ENCODE results near the gene ZBTB16.

ZBTB16 gene

DNA sequence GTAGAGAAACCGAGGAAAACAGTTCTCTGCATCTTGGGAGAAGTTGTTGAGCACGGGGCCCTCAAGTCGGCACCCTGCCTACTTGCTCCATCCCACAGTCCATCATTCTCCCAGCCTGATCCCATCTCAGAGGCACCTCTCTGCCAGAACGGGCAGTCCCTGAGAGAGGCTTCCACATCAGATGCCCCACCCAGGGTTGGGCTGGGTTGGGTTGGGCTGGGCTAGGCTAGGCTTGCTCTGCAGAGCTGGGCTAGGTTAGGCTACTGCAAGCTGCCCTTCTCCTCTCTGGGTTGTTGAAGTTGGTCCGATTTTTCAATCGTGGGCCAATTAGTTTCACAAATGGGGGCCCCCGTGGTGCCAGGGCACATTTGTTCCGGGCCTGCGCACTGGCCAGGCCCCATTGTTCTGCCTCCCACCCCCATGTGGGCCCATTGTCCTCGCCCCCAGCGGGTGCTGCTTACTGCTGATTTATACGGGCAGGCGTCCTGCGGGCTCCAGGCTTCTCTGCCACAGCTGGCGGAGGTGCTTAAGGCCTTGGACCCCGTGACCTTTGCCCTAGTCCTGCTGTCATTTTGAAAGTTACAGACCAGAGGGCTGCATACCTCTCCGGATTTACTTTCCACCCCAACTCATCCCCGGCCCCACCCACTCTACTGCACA lies 173.0 kb downstream of the ZBTB16 start:
- no peak for DNase-seq (ENCODE audit: low read depth in 2 of 2, low spot score in 1 of 2)

- no peak for DNase-seq (ENCODE audit: low read depth in 2 of 2, low spot score in 1 of 2)
Measured at GRCh38 chr11:114233755-114234154, 174.2 kb downstream of the ZBTB16 start.

GRCh38 chr11:114236829-114237228 lies 177.3 kb downstream of the ZBTB16 start:
- no peak for DNase-seq (ENCODE audit: low read depth in 2 of 2, low spot score in 1 of 2)

- DNase-seq (ENCODE audit: low read depth in 2 of 2, low spot score in 1 of 2): no peak
Measured at GRCh38 chr11:114237321-114238280, 178.1 kb downstream of the ZBTB16 start.

- no peak for DNase-seq (ENCODE audit: low read depth in 2 of 2, low spot score in 1 of 2)
Measured at GRCh38 chr11:114239753-114240161, 180.2 kb downstream of the ZBTB16 start.

GRCh38 chr11:114242032-114242431 lies 182.5 kb downstream of the ZBTB16 start:
- DNase-seq (ENCODE audit: low read depth in 2 of 2, low spot score in 1 of 2): no peak

DNA sequence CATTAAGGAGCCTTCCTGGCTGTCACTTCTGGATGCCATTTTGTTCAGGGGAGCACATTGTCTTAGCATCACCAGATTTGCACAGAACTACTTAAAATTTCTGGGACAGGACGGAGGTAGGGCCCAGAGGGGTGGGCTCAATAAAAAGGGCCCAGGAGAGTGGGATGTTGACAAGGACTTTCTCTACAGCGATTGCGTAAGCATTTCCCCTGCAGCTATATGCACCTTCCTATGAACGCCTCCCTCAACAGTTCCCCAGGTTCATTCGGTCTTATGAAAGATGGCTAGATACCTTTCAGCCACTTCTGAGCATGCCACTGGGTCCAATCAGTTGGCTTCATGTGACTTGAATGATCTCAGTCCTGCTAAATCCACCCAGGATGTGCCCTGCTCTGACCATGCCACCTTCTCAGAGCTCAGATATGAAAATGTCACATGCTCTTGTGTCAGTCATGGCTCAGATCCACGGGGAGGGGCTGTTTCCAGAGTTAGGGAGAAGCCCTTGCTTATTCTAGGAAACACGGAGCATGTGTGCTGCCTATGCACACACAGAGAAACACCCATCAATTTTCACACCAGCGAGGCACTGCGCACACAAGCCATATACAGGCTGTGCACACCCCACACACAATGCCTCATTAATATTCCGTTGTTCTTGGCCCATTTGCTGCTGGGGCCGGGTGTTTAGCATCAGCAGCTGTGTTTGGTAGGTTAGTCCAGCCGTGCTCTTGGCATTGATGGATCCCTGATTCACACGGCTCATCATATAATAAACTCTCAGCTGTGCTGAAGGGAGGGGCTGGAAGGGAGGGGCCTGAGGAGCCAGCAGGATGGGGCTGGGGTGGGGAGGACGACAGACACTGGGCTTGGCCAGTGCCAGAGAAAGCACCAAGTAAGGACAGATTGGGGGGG lies 184.2 kb downstream of the ZBTB16 start:
- DNase-seq (ENCODE audit: low read depth in 2 of 2, low spot score in 1 of 2): no peak

DNA sequence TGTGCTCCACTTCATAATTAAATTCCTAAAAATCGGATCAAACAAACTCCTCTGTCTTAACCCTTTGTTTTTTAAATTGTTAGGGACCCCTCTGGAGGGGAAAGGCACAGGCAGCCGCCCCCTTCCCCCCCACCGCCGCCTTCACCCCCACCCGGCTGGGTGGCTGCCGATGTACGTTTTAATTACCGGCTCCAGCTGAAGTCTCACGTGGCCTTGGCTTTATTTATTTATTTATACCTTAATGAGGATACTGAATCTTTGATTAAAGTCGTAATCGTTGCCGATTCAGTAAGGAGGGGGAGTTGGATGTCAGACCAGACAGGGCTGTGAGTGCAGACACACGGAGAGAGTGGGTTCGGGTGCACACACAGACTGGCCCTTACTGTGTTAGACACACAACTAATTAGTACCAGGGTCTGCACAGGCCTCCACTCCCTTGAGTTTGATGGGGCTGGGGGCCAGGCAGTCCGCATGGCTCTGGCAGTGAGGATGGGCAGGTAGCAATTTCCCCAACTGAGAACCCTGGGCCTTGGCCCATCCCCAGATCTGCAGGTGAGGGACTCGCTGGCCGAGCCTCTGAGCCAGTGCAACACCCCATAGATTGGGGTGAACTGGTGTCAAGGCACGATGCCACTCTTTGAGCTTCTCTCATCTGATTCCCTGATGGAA lies 185.3 kb downstream of the ZBTB16 start:
- DNase-seq (ENCODE audit: low read depth in 2 of 2, low spot score in 1 of 2): no peak

GRCh38 chr11:114246321-114247069 lies 187.0 kb downstream of the ZBTB16 start:
- no peak for DNase-seq (ENCODE audit: low read depth in 2 of 2, low spot score in 1 of 2)

DNA sequence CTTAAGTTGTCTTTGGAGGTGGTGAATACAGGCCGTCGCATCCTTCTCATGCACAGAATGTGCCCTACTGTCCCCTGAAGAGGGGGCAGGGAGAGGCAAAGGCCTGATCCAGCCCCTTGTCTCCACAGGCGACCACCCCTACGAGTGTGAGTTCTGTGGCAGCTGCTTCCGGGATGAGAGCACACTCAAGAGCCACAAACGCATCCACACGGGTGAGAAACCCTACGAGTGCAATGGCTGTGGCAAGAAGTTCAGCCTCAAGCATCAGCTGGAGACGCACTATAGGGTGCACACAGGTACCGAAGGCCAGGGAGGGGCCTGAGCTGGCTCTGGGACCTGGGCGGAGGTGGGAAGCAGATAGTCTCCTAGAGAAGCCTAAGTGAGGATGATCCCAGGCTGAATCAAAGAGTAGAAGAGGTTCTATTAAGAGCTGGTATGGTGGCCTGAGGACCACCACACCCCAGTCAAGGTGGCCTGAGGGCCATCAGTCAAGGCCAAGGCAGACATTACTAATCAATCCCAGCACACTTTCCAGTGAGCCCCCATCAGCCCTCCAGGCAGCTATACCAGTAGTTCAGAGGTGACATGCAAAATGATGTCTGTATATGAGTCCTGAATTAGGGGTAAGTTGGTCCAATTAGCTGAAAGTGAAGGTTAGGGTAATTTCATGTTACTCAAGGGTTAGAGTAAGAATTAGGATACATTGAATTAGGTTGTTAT lies 187.7 kb downstream of the ZBTB16 start:
- DNase-seq (ENCODE audit: low read depth in 2 of 2, low spot score in 1 of 2): no peak

DNA sequence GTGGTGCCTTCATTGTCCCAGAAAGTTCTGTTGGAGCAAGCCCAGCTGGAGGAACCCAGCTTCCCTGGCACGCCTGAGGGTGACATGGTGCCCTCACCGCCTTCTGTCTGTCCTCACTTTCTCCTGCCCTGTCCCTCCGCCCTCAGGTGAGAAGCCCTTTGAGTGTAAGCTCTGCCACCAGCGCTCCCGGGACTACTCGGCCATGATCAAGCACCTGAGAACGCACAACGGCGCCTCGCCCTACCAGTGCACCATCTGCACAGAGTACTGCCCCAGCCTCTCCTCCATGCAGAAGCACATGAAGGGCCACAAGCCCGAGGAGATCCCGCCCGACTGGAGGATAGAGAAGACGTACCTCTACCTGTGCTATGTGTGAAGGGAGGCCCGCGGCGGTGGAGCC lies 190.7 kb downstream of the ZBTB16 start:
- DNase-seq (ENCODE audit: low read depth in 2 of 2, low spot score in 1 of 2): no peak

GRCh38 chr11:114250993-114251814 lies 191.7 kb downstream of the ZBTB16 start:
- no peak for DNase-seq (ENCODE audit: low read depth in 2 of 2, low spot score in 1 of 2)

- no peak for DNase-seq (ENCODE audit: low read depth in 2 of 2, low spot score in 1 of 2)
Measured at GRCh38 chr11:114251815-114252337, 192.4 kb downstream of the ZBTB16 start.

- DNase-seq (ENCODE audit: low read depth in 2 of 2, low spot score in 1 of 2): no peak
Measured at GRCh38 chr11:114252767-114253166, 193.3 kb downstream of the ZBTB16 start.

- DNase-seq (ENCODE audit: low read depth in 2 of 2, low spot score in 1 of 2): no peak
Measured at GRCh38 chr11:114253771-114254170, 194.3 kb downstream of the ZBTB16 start.

DNA sequence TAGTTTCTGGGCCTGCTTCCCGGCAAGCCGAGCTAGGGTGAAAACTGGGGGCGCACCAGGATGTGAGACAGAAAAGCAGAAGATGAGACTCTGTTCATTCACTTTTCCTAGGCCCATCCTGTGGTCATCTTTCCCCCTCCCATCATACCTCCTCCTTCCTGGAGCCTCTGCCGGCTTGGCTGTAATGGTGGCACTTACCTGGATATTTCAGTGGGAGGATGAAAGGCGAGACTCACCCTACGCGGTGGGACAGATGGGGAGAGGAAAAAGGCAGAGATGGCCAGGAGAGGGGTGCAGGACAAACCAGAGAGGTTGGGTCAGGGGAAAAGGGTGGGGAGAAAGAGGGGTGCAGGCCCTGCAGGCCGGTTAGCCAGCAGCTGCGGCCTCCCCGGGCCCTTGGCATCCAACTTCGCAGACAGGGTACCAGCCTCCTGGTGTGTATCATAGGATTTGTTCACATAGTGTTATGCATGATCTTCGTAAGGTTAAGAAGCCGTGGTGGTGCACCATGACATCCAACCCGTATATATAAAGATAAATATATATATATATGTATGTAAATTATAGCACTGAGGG lies 195.1 kb downstream of the ZBTB16 start:
- no peak for DNase-seq (ENCODE audit: low read depth in 2 of 2, low spot score in 1 of 2)

DNA sequence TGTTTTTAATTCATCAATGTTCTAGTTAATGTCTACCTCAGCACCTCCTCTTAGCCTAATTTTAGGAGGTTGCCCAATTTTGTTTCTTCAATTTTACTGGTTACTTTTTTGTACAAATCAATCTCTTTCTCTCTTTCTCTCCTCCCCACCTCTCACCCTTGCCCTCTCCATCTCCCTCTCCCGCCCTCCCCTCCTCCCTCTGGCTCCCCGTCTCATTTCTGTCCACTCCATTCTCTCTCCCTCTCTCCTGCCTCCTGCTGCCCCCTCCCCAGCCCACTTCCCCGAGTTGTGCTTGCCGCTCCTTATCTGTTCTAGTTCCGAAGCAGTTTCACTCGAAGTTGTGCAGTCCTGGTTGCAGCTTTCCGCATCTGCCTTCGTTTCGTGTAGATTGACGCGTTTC lies 195.8 kb downstream of the ZBTB16 start:
- DNase-seq (ENCODE audit: low read depth in 2 of 2, low spot score in 1 of 2): no peak

Measured in stimulated activated CD8-positive, alpha-beta memory T cell treated with anti-CD3 and anti-CD28 coated beads, Interleukin-4, amount 100 ng/mL, for 1 hour (primary cell).